A673 (cell line): ENCODE measurements around the gene KIF7. TPM values are rescaled to one million over a fixed set of nuclear protein-coding genes. Genes with fewer than 3 reads are reported as not detected.

Experiments used
- BruUV-seq: library from RNA; stranded (reverse); fragments of 400-500 nt; replicated peaks from 2 replicates; lab custom pipeline; 2021; lab: Mats Ljungman, UMichigan
- CTCF ChIA-PET: fragments of 300-600 bp; sonication (Branson Sonifier 250); formaldehyde crosslinking; loops from one replicate; lab custom pipeline; 2022; ENCODE audit warnings: antibody characterized with exemption; lab: Charles Lee
- POLR2A ChIA-PET: fragments of 300-600 bp; sonication (Branson Sonifier 250); formaldehyde crosslinking; loops from one replicate; lab custom pipeline; 2022; ENCODE audit warnings: antibody characterized with exemption; ENCODE audit not compliant: low non-redundant PET; lab: Charles Lee
- DNase-seq: peaks from one replicate; pipeline ENCODE4 v3.0.0-alpha.2; 2015; ENCODE audit warnings: low spot score
- H3K27ac ChIP-seq: fragments of 200-600 bp; sonication (generic); 2 replicates; pipeline ENCODE4 v1.5.1; 2016; ENCODE audit warnings: mixed run types, low read depth, mild to moderate bottlenecking, mixed read lengths, antibody characterized with exemption, low read length; ENCODE audit not compliant: poor library complexity, severe bottlenecking
- H3K27me3 ChIP-seq: fragments of 200-600 bp; sonication (generic); replicated peaks from 2 replicates; pipeline ENCODE4 v1.6.1; 2017; ENCODE audit warnings: mixed run types, low read depth, mild to moderate bottlenecking, mixed read lengths, antibody characterized with exemption, low read length; ENCODE audit not compliant: insufficient read depth, poor library complexity
- H3K36me3 ChIP-seq: fragments of 200-600 bp; sonication (generic); 2 replicates; pipeline ENCODE4 v1.6.1; 2016; ENCODE audit warnings: mixed run types, mild to moderate bottlenecking, mixed read lengths, antibody characterized with exemption, low read length; ENCODE audit not compliant: insufficient read depth, poor library complexity, severe bottlenecking
- H3K4me1 ChIP-seq: fragments of 200-600 bp; sonication (generic); 2 replicates; pipeline ENCODE4 v1.6.1; 2017; ENCODE audit warnings: mixed run types, mild to moderate bottlenecking, mixed read lengths, antibody characterized with exemption, low read length; ENCODE audit not compliant: insufficient read depth, poor library complexity, severe bottlenecking
- H3K4me3 ChIP-seq: fragments of 200-600 bp; sonication (generic); 2 replicates; pipeline ENCODE4 v1.5.1; 2016; ENCODE audit warnings: low read depth, mixed run types, mild to moderate bottlenecking, mixed read lengths, low read length; ENCODE audit not compliant: poor library complexity, severe bottlenecking
- H3K9me3 ChIP-seq: fragments of 200-600 bp; sonication (generic); 2 replicates; pipeline ENCODE4 v1.6.1; 2016; ENCODE audit warnings: mixed run types, low read depth, mild to moderate bottlenecking, mixed read lengths, antibody characterized with exemption, low read length; ENCODE audit not compliant: poor library complexity, severe bottlenecking
- EZH2 ChIP-seq: fragments of 200-600 bp; sonication (generic); IDR thresholded peaks from 2 replicates; pipeline ENCODE4 v1.6.1; 2017; ENCODE audit warnings: borderline replicate concordance, low read depth, mild to moderate bottlenecking, mixed read lengths, antibody characterized with exemption, low read length; ENCODE audit not compliant: poor library complexity, severe bottlenecking
- intact Hi-C: fragments of 100-400 bp; cut with micrococcal nuclease; formaldehyde crosslinking; loops from one replicate; pipeline ENCODE4 v1.10.0; 2022; ENCODE audit not compliant: unreplicated experiment
- total RNA-seq: library from RNA; stranded (reverse); gene quantifications from 2 replicates; pipeline ENCODE4 v1.2.3, GENCODE V29; 2021
- TF ChIP-seq, protein P1 (sequence below): fragments of 300-800, 200-600 bp; sonication (generic); conservative IDR thresholded peaks from 2 replicates; pipeline ENCODE4 v1.5.1; 2017; ENCODE audit warnings: low read depth, mild to moderate bottlenecking, antibody characterized with exemption, low read length, moderate library complexity, mixed read lengths

Gene KIF7
- total RNA-seq, 1 experiment from 2014 or later, result 9.5 TPM

DNA sequence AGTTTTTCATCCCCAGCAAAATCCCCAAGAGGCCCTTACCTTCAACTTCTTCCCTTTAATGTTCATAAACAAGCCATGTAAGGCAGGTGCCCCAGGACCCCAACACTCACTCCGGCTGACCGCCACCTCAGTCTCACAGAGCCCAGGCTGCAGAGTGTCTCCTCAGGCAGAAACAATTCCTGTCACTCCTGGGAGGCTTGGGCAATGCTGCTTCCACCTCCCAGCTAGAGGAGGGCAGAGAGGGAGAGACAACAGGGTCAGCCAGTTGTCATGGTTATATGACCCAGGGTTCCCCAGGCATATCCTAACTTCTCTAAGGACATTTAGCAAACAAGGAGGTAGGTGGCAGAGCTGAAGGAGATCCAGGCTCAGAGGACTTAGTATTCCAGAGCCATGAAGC lies 23.9 kb upstream of the KIF7 start, which contains the start of gene PLIN1:
Gene PLIN1 (minus strand): TSS at position 156 of the 400 bp plus-strand sequence. CDS start 1,878 bp downstream, outside the sequence.
- no TSS peak for BruUV-seq

DNA sequence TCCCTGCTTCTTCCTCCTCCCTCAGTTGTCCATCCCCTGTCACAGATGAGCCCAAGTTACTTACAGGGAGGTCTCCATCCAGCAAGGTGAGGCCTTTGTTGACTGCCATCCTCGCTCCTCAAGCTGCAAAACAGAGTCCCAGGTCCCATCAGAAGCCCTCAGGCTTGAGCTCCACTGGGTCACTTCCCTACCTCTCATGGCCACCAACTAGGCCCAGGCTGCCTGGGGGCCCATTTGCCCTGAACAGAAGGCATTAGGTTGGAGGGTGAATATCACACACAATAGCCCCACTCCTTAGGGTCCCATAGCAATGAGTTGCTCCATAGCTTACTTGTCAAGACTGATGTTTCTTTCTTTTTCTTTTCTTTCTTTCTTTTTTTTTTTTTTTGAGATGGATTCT lies 22.1 kb upstream of the KIF7 start:
- CTCF ChIA-PET, result no interaction called here
- H3K27ac ChIP-seq, result no peak overlapping the region
- intact Hi-C loops, result no loop called here

More for the DNA sequence above, 23.9 kb upstream of the KIF7 start, which contains the start of gene PLIN1:
- no peak for TF ChIP-seq EZH2
- TF ChIP-seq, protein P1, sequence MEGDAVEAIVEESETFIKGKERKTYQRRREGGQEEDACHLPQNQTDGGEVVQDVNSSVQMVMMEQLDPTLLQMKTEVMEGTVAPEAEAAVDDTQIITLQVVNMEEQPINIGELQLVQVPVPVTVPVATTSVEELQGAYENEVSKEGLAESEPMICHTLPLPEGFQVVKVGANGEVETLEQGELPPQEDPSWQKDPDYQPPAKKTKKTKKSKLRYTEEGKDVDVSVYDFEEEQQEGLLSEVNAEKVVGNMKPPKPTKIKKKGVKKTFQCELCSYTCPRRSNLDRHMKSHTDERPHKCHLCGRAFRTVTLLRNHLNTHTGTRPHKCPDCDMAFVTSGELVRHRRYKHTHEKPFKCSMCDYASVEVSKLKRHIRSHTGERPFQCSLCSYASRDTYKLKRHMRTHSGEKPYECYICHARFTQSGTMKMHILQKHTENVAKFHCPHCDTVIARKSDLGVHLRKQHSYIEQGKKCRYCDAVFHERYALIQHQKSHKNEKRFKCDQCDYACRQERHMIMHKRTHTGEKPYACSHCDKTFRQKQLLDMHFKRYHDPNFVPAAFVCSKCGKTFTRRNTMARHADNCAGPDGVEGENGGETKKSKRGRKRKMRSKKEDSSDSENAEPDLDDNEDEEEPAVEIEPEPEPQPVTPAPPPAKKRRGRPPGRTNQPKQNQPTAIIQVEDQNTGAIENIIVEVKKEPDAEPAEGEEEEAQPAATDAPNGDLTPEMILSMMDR, result no peak
- ChIA-PET CTCF (no interaction called here), POLR2A (no interaction called here)
- Histone ChIP-seq H3K27me3 (no peaks in the 10 kb centered on the region), H3K4me1 (no peaks in the 10 kb centered on the region), H3K27ac (no peak within 1 kb of the TSS), H3K4me3 (no peak within 1 kb of the TSS), H3K9me3 (no peaks in the 10 kb centered on the region), H3K36me3 (no peaks in the 10 kb centered on the region)
- no peak for DNase-seq
- intact Hi-C loops, result no loop called here

DNA sequence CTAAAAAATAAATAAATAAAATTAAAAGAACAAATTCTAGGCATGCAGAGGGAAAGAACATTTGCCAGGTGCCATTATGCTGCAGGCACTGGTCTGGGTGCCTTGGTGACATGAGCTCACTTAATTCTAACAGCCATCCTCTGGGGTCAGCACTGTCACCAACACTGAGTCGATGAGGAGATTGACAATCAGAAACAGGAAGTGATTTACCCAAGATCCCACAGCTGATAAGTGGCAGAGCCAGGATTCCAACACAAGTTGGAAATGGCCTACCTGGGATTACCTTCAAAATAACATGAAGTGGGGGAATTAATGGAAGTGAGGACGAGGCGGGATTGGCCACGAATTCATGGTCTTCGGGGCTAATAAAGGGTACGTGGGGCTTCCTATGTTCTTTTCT lies 20.3 kb upstream of the KIF7 start:
- TF ChIP-seq, protein P1, result no peak
- no peak for TF ChIP-seq EZH2
- H3K27me3 ChIP-seq, result no peaks in the 10 kb centered on the region
- intact Hi-C loops, result no loop called here
- H3K9me3 ChIP-seq, result no peaks in the 10 kb centered on the region
- ChIA-PET CTCF (no interaction called here), POLR2A (interaction anchor here (0.6 kb wide), 1 partner anchor 399 kb away, joined by 8 read pairs; no protein-coding TSS in a partner anchor)
- no peaks in the 10 kb centered on the region for H3K4me1 ChIP-seq
- DNase-seq, result no peak
- H3K27ac ChIP-seq, result no peak overlapping the region
- H3K4me3 ChIP-seq, result no peak overlapping the region
- BruUV-seq, result no TSS peak
- no peaks in the 10 kb centered on the region for H3K36me3 ChIP-seq

More for the DNA sequence above, 22.1 kb upstream of the KIF7 start:
- POLR2A ChIA-PET, result no interaction called here
- Histone ChIP-seq H3K36me3 (no peaks in the 10 kb centered on the region), H3K9me3 (no peaks in the 10 kb centered on the region), H3K4me1 (no peaks in the 10 kb centered on the region), H3K4me3 (no peak overlapping the region), H3K27me3 (no peaks in the 10 kb centered on the region)
- DNase-seq, result no peak
- no TSS peak for BruUV-seq
- TF ChIP-seq EZH2, result no peak
- TF ChIP-seq, protein P1, result no peak
